Stomach (tissue), 9 donors: ENCODE data around the gene ATXN2. TPM values are rescaled to one million over a fixed set of nuclear protein-coding genes. Genes with fewer than 3 reads are reported as not detected.
"Not testable (repeated sequence)": the region's sequence is repeated elsewhere in the genome, so short reads cannot be mapped to it uniquely, and the experiment has no call there.

ENCODE experiments used
- DNase-seq, 2 donors: peaks; one replicate each; pipeline versions ENCODE4 v3.0.0 to v3.0.0-alpha.2; 2013 to 2019
- H3K27ac ChIP-seq, 5 donors: fragments of 200-600 bp in 4 of 5; sonication (generic) in 4 of 5; one replicate each; pipeline ENCODE4 v1.5.1; 2013 to 2019; ENCODE audit warnings: mild to moderate bottlenecking in 1 of 5, moderate library complexity in 1 of 5
- H3K27me3 ChIP-seq, 3 donors: fragments of 200-600 bp; sonication (generic); one replicate each; pipeline ENCODE4 v1.5.1; 2017 to 2019; ENCODE audit warnings: mixed run types in 1 of 3
- H3K36me3 ChIP-seq, 4 donors: fragments of 200-600 bp; sonication (generic); 1 replicate in 3 of 4; 2 replicates in 1 of 4; pipeline ENCODE4 v1.5.1; 2016 to 2019
- H3K4me1 ChIP-seq, 4 donors: fragments of 200-600 bp; sonication (generic); one replicate each; pipeline ENCODE4 v1.5.1; 2016 to 2019
- H3K4me3 ChIP-seq, 4 donors: fragments of 200-600 bp; sonication (generic) in 3 of 4; one replicate each; pipeline ENCODE4 v1.5.1; 2016 to 2019; ENCODE audit warnings: mild to moderate bottlenecking in 1 of 4
- H3K9me3 ChIP-seq, 4 donors: fragments of 200-600 bp; sonication (generic); one replicate each; pipeline ENCODE4 v1.5.1; 2016 to 2019
- EP300 ChIP-seq: sonication (generic); formaldehyde crosslinking; IDR thresholded peaks from one replicate; pipeline ENCODE4 v1.6.1; 2017; ENCODE audit warnings: antibody characterized with exemption
- POLR2A ChIP-seq, 4 donors: fragments of 450-650 bp; IDR thresholded peaks; one replicate each; pipeline ENCODE4 v1.6.1; 2016; ENCODE audit warnings: antibody characterized with exemption in 4 of 4, control low read depth in 2 of 4, mild to moderate bottlenecking in 1 of 4, moderate library complexity in 1 of 4
- POLR2AphosphoS5 ChIP-seq, 3 donors: sonication (generic); formaldehyde crosslinking; IDR thresholded peaks; one replicate each; pipeline ENCODE4 v1.6.1; 2016; ENCODE audit warnings: antibody characterized with exemption in 3 of 3
- WGBS, 5 donors: extraction: QIAGEN DNeasy Blood & Tissue Kit in 3 of 5; methylation state at CpG; one replicate each; pipeline versions ENCODE4 v1.1.5 to v1.1.7; 2013 to 2018; 5-methylcytosine and 5-hydroxymethylcytosine counted together
- intact Hi-C: fragments of 100-400 bp; cut with DNase I; formaldehyde crosslinking; loops from one replicate; pipeline ENCODE4 v1.15.1; 2023; ENCODE audit warnings: low total_unique reads
- polyA plus RNA-seq, 3 donors: library from polyadenylated mRNA; stranded (reverse); fragments of 200-250 nt; gene quantifications; one replicate each; pipeline ENCODE4 v1.2.3, GENCODE V29; 2013
- total RNA-seq, 5 donors: library from RNA; depleted of rRNA; stranded (reverse); fragments of >200 nt; gene quantifications; one replicate each; pipeline versions ENCODE4 v1.1.0 to v1.2.3, GENCODE V29; 2014 to 2016
- TF ChIP-seq, protein P1 (sequence below), 7 experiments: fragments of 450-650 bp in 4 of 7; fragments of 200-600 bp in 3 of 7; sonication (generic) in 3 of 7; IDR thresholded peaks; one replicate each; pipeline ENCODE4 v1.5.1; 2016 to 2019; ENCODE audit warnings: antibody characterized with exemption in 7 of 7, control low read depth in 2 of 7, mild to moderate bottlenecking in 1 of 7
- donor health status: healthy with polysubstance abuse.
- donor health status: Bipolar disorder and iron deficiency.
- donor health status: healthy.

Gene ATXN2
- total and polyA plus RNA-seq, 8 donors = 11.1 to 131 (median 61.2) TPM

DNA sequence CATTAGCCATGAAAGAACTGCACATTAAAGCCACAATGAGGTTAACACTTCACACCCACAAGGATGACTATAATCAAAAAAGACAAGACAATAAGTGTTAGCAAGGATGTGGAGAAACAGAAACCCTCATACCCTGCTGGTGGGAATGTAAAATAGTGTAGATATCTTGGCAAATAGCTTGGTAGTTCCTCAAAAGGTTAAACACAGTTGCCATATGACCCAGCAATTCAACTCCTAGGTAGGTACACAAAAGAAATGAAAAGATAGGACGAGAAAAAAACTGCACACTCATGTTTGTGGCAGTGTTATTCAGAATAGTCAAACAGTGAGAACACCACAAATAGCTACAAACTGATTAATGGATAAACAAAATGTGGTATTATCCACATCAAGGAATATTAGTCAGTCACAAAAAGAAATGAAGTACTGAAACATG is 93.5 kb downstream of the ATXN2 start:
- no peaks in the 10 kb centered on the region for H3K9me3 ChIP-seq
- 14 to 50% (median 26%) methylated on average over 1 of the region's 1 CpG for WGBS, 5 donors
- no peak for DNase-seq
- no peak overlapping the region for H3K27ac ChIP-seq
- no peaks in the 10 kb centered on the region for H3K27me3 ChIP-seq
- TF ChIP-seq, protein P1, sequence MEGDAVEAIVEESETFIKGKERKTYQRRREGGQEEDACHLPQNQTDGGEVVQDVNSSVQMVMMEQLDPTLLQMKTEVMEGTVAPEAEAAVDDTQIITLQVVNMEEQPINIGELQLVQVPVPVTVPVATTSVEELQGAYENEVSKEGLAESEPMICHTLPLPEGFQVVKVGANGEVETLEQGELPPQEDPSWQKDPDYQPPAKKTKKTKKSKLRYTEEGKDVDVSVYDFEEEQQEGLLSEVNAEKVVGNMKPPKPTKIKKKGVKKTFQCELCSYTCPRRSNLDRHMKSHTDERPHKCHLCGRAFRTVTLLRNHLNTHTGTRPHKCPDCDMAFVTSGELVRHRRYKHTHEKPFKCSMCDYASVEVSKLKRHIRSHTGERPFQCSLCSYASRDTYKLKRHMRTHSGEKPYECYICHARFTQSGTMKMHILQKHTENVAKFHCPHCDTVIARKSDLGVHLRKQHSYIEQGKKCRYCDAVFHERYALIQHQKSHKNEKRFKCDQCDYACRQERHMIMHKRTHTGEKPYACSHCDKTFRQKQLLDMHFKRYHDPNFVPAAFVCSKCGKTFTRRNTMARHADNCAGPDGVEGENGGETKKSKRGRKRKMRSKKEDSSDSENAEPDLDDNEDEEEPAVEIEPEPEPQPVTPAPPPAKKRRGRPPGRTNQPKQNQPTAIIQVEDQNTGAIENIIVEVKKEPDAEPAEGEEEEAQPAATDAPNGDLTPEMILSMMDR (IDR thresholded peaks at IDR 0.05) = no peak
- TF ChIP-seq EP300 = no peak
- no peak for TF ChIP-seq POLR2A (IDR thresholded peaks at IDR 0.05)
- TF ChIP-seq POLR2AphosphoS5 (IDR thresholded peaks at IDR 0.05) = no peak
- H3K4me1 ChIP-seq = no peaks in the 10 kb centered on the region
- intact Hi-C loops = no loop called here
- H3K4me3 ChIP-seq = no peak overlapping the region
- peaks cover 11 to 95% (median 92%) of the 10 kb centered on the region in 4 donors for H3K36me3 ChIP-seq

DNA sequence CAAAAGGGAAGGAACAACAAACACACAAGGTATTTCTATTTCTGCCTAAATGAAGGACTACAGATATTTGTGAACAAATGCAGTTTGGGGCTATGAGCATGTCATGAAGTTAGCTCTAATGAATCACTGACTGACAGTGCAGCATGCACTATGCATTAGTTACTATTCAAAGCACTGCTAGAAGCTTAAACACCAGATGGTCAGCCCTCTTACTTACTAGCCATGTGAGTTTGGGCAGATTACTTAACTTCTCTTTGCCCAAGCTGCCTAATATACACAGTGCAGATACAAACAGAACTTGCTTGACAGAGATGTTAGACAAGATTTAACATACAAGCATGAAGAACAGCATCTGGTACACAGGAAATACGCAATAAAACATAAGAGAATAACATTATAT is 96.0 kb downstream of the ATXN2 start:
- WGBS, 5 donors = 82 to 93% (median 90%) methylated on average over 1 of the region's 1 CpG
- no peaks in the 10 kb centered on the region for H3K9me3 ChIP-seq
- peaks cover 11 to 93% (median 91%) of the 10 kb centered on the region in 4 donors for H3K36me3 ChIP-seq
- no peaks in the 10 kb centered on the region for H3K27me3 ChIP-seq
- intact Hi-C loops = no loop called here
- H3K4me1 ChIP-seq = no peaks in the 10 kb centered on the region
- no peak overlapping the region for H3K27ac ChIP-seq
- no peak for DNase-seq
- TF ChIP-seq, protein P1 (IDR thresholded peaks at IDR 0.05) = no peak
- no peak for TF ChIP-seq POLR2A (IDR thresholded peaks at IDR 0.05)
- TF ChIP-seq POLR2AphosphoS5 (IDR thresholded peaks at IDR 0.05) = no peak
- no peak for TF ChIP-seq EP300
- H3K4me3 ChIP-seq = no peak overlapping the region

DNA sequence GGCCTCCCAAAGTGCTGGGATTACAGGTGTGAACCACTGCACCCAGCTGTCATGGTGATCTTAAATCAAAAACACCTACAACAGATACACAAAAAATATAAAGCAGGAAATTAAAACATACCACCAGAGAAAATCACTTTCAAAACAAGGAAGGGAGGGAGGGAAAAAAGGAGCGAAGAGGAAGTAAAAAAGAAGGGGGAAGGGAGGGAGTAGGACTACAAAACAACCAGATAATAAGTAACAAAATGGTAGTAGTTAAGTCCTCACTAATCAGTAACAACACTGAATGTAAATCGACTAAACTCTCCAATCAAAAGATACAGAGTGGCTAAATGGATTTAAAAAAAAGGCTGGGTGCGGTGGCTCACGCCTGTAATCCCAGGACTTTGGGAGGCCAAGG is 104.4 kb downstream of the ATXN2 start:
- WGBS, 5 donors = 89 to 96% (median 91%) methylated on average over 4 of the region's 4 CpGs
- TF ChIP-seq EP300 = no peak
- TF ChIP-seq, protein P1 (IDR thresholded peaks at IDR 0.05) = no peak
- TF ChIP-seq POLR2AphosphoS5 (IDR thresholded peaks at IDR 0.05) = no peak
- TF ChIP-seq POLR2A (IDR thresholded peaks at IDR 0.05) = no peak
- H3K36me3 ChIP-seq = peaks cover 38 to 96% (median 89%) of the 10 kb centered on the region in 4 donors

DNA sequence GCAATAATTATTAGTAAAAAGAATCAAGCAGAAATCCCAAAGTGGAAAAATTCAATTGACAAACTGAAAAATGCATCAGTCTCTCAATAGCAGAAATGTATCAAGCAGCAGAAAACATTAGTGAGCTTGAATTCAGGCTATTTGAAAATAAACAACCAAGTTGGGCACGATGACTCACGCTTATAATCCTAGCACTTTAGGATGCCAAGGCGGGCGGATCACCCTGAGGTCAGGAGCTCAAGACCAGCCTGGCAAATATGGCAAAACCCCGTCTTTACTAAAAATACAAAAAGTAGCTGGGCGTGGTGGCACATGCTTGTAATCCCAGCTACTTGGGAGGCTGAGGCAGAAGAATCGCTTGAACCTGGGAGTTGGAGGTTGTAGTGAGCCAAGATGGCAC is 106.1 kb downstream of the ATXN2 start:
- H3K4me3 ChIP-seq, DNase-seq, intact Hi-C loops, H3K27ac ChIP-seq, H3K27me3 ChIP-seq, H3K9me3 ChIP-seq: not testable (repeated sequence)
- Histone ChIP-seq H3K36me3 (peaks cover 37 to 95% (median 91%) of the 10 kb centered on the region in 4 donors), H3K4me1 (peaks cover 4 to 13% (median 5%) of the 10 kb centered on the region in 4 donors)
- WGBS, 5 donors = 68 to 89% (median 81%) methylated on average over 7 of the region's 7 CpGs

More for the DNA sequence above, 104.4 kb downstream of the ATXN2 start:
- Histone ChIP-seq H3K9me3 (no peaks in the 10 kb centered on the region), H3K27me3 (no peaks in the 10 kb centered on the region), H3K4me1 (peaks cover 0 to 4% (median 0%) of the 10 kb centered on the region in 4 donors), H3K4me3 (no peak overlapping the region), H3K27ac (no peak overlapping the region)
- DNase-seq = no peak
- intact Hi-C loops = no loop called here

DNA sequence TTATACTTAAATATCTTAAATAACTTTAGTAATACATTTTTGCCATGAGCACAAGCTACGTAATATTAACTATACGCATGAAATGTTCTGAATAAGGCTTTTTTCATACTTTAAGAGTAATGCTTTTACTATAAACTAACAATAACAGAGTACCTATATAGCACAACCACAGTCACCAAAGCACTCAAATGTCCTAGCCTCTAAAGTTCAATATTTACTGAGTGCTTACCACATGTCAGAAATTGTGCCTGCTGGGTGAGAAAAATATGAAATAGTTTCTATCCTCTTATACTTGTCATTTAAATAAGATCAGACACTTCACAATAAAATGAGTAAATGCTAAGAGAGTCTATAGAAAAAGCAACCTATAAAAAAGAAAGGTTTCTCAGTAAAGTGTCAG is 110.3 kb downstream of the ATXN2 start:
- no peak overlapping the region for H3K4me3 ChIP-seq
- no peak for DNase-seq
- no peak for TF ChIP-seq POLR2A (IDR thresholded peaks at IDR 0.05)
- TF ChIP-seq, protein P1 (IDR thresholded peaks at IDR 0.05) = no peak
- no peak for TF ChIP-seq POLR2AphosphoS5 (IDR thresholded peaks at IDR 0.05)
- TF ChIP-seq EP300 = no peak
- no peaks in the 10 kb centered on the region for H3K27me3 ChIP-seq
- 87 to 97% (median 95%) methylated on average over 2 of the region's 2 CpGs for WGBS, 5 donors
- peaks cover 51 to 98% (median 93%) of the 10 kb centered on the region in 4 donors for H3K36me3 ChIP-seq
- intact Hi-C loops = no loop called here
- H3K4me1 ChIP-seq = peaks cover 4 to 13% (median 5%) of the 10 kb centered on the region in 4 donors
- H3K27ac ChIP-seq = no peak overlapping the region
- H3K9me3 ChIP-seq = no peaks in the 10 kb centered on the region
